Activated naive CD8-positive, alpha-beta T cell (primary cell): ENCODE measurements around the gene ZNF536.
"Not testable (repeated sequence)": the region's sequence is repeated elsewhere in the genome, so short reads cannot be mapped to it uniquely, and the experiment has no call there.

Source experiments
- H3K27ac Mint-ChIP-seq: one replicate; pipeline ENCODE4 v1.8.0; 2021; ENCODE audit warnings: mixed read lengths
- H3K27me3 Mint-ChIP-seq: one replicate; pipeline ENCODE4 v1.8.0; 2021; ENCODE audit warnings: mixed read lengths
- H3K36me3 Mint-ChIP-seq: one replicate; pipeline ENCODE4 v1.8.0; 2021; ENCODE audit warnings: mixed read lengths
- H3K4me1 Mint-ChIP-seq: one replicate; pipeline ENCODE4 v1.8.0; 2021; ENCODE audit warnings: low read depth, mixed read lengths
- H3K4me3 Mint-ChIP-seq: one replicate; pipeline ENCODE4 v1.8.0; 2021; ENCODE audit warnings: mild to moderate bottlenecking, mixed read lengths
- H3K9me3 Mint-ChIP-seq: one replicate; pipeline ENCODE4 v1.8.0; 2021; ENCODE audit warnings: low read depth, mixed read lengths

Gene ZNF536

DNA sequence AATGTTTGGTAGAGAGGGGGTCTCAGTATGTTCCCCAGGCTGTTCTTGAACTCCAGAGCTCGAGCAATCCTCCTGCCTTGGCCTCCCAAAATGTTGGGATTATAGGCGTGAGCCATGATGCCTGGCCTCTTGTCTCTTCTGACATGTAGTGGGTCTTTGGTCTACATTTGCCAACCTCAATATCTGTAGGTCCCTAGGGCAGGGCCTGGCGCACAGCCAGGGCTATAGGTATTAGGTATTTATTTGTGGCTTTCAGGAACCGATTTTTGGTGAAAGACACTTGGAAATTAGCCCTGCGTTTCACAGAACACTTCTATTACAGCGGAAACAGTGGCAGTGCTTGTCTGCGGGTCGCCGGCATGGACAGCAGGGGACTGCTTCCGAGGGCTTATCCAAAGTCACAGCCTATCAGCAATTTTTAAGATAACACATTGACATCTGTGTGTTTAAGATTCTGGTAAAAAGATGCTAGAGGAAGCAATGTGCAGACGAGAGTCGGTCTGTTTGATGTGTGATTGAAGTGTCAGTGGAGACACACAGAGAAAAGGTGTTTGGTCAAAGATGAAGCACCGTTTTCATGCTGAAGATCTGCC lies 14.5 kb downstream of the ZNF536 start:
- H3K4me3 Mint-ChIP-seq = no peak overlapping the region
- H3K9me3 Mint-ChIP-seq = no peaks in the 10 kb centered on the region
- no peaks in the 10 kb centered on the region for H3K4me1 Mint-ChIP-seq

DNA sequence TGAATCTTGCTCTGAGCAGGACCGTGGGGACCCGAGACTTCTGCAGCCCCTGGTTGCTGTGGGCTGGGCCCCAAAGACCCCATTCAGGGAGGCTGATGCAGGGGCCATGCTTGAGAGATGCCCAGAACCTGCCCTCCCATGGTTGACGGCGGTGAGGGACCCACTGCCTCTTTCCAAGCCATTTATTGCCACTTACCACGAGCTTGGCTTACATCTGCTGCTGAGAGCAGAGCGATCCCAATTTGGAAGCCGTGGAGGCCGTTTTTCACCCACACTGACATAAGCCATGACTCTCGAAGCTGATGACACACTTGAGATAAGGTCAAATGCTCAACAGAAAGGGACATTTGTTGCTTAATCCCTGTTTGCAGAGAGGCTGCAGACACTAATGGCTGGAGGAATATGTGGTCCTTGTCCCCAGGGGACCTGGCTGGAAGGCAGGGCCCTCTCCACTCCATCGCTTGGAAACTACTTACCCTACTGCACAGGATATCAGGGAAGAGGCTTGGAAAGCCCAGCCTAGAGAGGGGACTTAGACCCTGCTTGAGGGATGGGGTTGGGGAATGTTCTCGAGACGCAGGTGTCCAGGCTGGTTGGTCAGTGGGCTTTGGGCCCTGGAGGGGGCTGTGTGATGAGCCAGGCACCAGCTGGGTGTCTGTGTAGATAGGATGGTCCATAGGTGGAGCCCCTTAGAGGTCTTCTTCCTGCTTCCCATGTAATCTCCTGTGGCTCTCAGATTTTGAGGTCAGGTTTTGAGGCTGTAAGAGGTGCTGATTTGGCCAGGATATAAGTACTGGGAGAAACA lies 15.3 kb downstream of the ZNF536 start:
- Mint-ChIP-seq H3K9me3 (no peaks in the 10 kb centered on the region), H3K27ac (no peak overlapping the region), H3K4me1 (no peaks in the 10 kb centered on the region), H3K36me3 (no peaks in the 10 kb centered on the region), H3K4me3 (no peak overlapping the region), H3K27me3 (peaks cover 5% of the 10 kb centered on the region)

More for the DNA sequence above, 14.5 kb downstream of the ZNF536 start:
- Mint-ChIP-seq H3K36me3 (no peaks in the 10 kb centered on the region), H3K27ac (no peak overlapping the region), H3K27me3 (peaks cover 4% of the 10 kb centered on the region)

DNA sequence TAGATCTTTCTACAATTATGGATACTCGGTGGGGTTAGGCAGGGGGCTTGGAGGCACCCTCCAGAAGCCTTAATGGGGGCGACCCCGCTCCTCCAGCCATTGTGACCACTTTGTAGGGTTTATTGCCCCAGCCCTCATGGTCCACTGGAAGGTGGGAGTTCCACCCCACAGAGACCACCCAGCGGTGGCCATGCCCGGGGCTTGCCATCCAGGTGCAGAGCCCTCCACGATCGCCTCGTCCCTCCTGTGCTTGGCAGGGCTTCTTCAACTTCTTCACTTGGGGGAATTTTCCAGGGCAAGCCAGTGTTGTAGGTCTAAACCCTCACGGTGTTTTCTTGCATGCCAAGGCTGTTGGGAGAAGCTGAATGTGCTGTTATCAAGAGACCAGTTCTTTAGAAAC lies 16.1 kb downstream of the ZNF536 start:
- no peaks in the 10 kb centered on the region for H3K4me1 Mint-ChIP-seq
- H3K27me3 Mint-ChIP-seq = peaks cover 5% of the 10 kb centered on the region
- H3K4me3 Mint-ChIP-seq = no peak overlapping the region
- no peak overlapping the region for H3K27ac Mint-ChIP-seq
- H3K36me3 Mint-ChIP-seq = no peaks in the 10 kb centered on the region
- H3K9me3 Mint-ChIP-seq = no peaks in the 10 kb centered on the region

DNA sequence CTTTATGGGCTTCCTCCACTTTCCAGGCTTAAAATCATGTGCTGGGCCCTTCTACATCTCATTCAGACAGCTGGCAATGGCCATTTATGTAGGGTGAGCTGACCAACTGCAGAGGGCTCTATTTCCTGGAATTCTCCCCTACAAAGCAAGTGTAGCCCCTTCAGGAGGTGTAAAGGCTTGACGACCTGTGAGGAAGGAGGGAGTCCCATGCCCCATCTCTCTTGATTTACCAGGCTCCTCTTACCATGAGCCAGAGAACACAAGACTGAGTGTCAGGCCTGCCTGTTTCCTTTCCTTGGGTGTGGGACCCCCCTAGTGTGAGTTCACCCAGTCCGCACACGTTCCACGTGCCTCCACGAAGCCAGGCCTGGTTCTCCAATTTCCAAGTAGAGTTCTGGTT lies 16.6 kb downstream of the ZNF536 start:
- Mint-ChIP-seq H3K27ac (no peak overlapping the region), H3K36me3 (no peaks in the 10 kb centered on the region), H3K9me3 (no peaks in the 10 kb centered on the region), H3K4me1 (no peaks in the 10 kb centered on the region), H3K27me3 (peaks cover 5% of the 10 kb centered on the region), H3K4me3 (no peak overlapping the region)

DNA sequence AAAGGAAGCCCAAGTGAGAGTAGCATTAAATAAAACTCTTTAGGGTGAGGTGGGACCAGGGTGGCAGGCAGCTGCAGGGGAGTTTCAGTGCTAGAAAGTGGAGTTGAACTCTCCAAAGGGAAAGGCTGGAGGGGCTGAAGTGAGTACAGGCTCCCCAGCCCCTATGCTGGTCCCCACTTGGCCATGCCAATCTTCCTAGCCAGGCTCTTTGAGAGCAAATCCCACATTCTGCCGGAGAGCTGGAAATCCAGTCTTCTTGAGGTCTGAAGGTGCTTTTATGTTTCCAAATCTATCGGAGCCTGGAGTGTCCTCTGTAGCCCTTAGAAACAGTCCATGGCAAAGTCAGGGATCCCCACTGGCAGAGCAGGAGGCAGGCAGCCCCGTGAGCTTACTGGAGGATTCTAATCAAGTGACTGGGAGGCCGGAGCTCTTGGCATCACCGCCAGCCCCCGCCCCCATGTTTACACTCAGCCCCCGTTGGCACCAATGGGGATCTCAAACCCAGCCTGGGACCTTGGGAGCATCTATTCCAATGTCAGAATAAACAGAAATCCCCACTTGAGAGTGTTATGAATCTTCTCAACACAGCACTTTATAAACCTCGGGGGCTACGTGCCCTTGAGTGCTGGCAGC lies 18.3 kb downstream of the ZNF536 start:
- Mint-ChIP-seq H3K9me3 (no peaks in the 10 kb centered on the region), H3K27ac (no peak overlapping the region), H3K36me3 (no peaks in the 10 kb centered on the region), H3K4me1 (no peaks in the 10 kb centered on the region), H3K27me3 (peaks cover 5% of the 10 kb centered on the region), H3K4me3 (no peak overlapping the region)

DNA sequence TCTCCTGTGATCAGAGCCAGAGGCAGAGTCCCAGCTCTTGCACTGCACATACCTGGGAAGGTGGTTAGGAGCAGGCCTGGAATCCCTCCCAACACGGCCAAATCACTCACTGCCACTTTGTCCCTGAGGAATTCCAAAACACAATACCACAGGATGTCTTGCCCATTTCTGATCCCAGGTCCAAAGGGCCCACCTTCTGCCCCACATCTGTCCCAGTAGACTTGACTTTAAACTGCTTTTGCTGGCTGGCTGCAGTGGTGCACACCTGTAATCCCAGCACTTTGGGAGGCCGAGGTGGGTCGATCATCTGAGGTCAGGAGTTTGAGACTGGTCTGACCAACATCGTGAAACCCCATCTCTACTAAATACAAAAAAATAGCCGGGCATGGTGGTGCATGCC lies 18.9 kb downstream of the ZNF536 start:
- Mint-ChIP-seq H3K27me3 (peaks cover 3% of the 10 kb centered on the region), H3K9me3 (no peaks in the 10 kb centered on the region), H3K4me3 (no peak overlapping the region), H3K36me3 (no peaks in the 10 kb centered on the region), H3K27ac (no peak overlapping the region), H3K4me1 (no peaks in the 10 kb centered on the region)

DNA sequence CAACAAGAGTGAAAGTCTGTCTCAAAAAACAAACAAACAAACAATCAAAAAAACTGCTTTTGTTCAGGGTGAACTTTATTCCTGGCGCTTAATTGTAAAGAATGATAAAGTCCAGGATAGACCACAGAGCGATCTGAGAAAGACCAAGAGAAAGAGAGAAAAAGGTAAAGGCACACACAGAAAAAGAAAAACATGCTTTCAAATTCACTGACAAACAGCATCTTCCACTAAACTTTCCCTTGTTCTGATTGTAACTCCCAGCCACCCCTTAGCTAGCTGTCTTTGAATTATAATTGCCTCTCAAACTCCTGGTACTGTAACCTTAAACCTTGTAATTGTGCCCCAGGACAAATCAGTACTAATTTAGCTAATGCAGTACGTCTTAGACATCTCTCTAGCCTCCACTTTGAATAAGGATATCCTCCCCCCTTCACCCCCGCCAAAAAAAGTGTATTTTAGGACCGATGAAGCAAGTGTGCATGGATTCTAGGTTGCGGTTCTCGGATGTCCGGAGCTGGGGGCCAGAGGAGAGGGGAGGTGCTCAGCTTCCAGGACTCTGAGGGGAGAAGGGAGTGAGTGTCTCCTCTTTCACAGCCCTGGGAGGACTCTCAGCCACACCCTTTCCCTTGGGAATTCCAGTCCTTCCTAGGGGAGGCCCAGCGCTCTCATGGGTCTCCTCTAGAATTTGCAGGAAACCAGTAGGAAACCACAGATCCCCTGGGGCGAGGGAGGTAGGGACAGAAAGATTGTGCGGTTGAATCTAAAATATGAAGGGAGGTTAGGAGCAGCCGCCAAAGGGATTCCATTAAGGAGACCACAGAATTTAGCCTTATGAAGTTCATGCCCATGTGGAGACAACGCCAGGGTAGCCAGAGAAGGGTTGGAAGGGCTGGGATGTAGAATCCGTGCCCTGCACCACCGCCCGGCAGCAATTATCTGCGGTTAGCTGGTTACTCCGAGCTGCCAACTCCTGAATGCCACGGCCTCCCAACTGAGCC lies 19.7 kb downstream of the ZNF536 start:
- no peaks in the 10 kb centered on the region for H3K9me3 Mint-ChIP-seq
- H3K4me1 Mint-ChIP-seq = no peaks in the 10 kb centered on the region
- H3K27ac Mint-ChIP-seq = no peak overlapping the region
- H3K36me3 Mint-ChIP-seq = no peaks in the 10 kb centered on the region
- H3K27me3 Mint-ChIP-seq = peaks cover 3% of the 10 kb centered on the region
- no peak overlapping the region for H3K4me3 Mint-ChIP-seq

DNA sequence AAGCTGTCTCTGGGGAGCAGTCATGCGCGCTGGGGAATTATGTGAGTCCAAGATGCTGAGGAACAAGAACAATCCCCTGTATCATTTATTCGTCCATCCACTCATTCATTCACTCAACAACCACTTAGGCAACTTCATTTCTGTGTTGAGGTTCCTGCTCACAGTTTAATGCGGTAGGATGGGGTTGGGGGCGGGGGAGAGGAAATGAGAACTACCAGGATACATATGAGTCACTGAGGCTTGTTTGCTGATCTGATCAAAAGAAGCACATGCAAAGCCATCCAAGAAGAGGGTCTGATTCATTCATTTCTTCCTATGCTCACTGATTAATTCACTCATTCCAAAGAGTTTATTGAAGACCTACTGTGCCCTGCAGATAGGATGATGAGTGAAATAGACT lies 20.9 kb downstream of the ZNF536 start:
- Mint-ChIP-seq H3K27ac (no peak overlapping the region), H3K4me1 (no peaks in the 10 kb centered on the region), H3K27me3 (peaks cover 3% of the 10 kb centered on the region), H3K9me3 (no peaks in the 10 kb centered on the region), H3K36me3 (no peaks in the 10 kb centered on the region), H3K4me3 (no peak overlapping the region)

DNA sequence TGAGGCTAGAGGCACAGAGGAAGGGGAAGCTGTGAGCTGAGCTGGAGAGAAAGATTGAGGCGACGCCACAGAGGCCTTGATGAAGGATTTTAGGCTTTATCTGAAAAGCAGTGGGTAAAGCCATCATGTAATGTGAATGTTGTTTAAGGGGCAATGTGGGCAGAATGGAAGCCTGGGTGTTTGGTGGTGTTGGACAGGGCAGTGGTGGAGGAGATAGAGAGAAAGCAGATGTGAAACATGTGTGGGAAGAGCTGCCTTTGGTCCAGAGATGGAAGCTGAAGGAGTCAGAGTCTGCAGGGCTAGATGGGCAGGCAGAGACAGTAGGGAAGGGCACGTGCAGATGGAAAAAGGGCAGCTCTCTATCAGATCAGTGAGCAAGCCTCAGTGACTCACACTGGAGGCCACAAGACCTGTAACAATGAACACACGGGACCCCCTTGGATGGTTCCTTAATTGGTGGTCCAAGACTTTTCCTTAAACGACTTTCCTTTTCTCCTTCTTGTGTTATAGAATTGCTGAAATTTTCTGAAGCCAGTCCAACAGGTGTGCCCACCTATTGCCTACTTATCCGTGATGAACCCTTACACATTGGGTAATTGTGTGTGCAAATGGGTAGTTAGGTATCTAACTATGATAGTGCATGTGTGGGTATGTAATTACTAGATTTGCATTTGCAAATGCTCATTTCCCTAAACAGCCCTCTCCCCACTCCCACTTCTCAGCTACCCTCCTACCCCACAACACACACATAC lies 21.7 kb downstream of the ZNF536 start:
- Mint-ChIP-seq H3K36me3 (no peaks in the 10 kb centered on the region), H3K27me3 (peaks cover 3% of the 10 kb centered on the region), H3K4me1 (no peaks in the 10 kb centered on the region), H3K9me3 (no peaks in the 10 kb centered on the region), H3K27ac (no peak overlapping the region), H3K4me3 (no peak overlapping the region)

DNA sequence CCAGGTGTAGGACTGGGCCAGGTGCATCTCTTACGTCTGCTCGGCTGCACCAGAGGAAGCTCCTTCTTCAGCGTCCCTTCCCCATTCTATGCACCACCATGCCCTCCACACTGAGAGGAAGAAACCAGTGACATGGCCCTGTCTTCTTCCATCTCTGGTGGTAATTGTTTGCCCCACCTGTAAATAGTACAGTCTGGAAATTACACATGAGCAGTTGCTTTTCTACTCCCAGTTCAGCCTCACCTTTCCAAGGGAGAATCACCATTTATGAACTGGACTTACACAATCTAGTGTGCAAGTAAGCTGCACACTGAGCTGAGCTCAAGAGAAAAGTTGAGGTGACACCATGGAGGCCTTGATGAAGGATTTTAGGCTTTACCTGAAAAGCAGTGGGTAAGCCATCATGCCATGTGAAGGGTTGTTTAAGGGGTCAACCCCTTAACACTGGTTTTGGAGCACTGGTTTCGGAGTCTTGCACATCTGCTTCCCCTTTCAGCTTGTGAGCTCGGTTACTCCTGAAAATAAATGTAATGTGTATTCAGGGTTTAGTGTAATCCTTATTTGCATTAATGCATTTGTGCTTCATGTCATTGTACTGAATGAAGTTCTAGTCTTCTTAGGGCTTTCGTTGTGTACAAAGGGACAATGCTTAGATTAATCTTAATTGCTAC lies 22.4 kb downstream of the ZNF536 start:
- Mint-ChIP-seq H3K9me3 (no peaks in the 10 kb centered on the region), H3K4me3 (no peak overlapping the region), H3K27ac (no peak overlapping the region), H3K27me3 (peaks cover 3% of the 10 kb centered on the region), H3K36me3 (no peaks in the 10 kb centered on the region), H3K4me1 (no peaks in the 10 kb centered on the region)

DNA sequence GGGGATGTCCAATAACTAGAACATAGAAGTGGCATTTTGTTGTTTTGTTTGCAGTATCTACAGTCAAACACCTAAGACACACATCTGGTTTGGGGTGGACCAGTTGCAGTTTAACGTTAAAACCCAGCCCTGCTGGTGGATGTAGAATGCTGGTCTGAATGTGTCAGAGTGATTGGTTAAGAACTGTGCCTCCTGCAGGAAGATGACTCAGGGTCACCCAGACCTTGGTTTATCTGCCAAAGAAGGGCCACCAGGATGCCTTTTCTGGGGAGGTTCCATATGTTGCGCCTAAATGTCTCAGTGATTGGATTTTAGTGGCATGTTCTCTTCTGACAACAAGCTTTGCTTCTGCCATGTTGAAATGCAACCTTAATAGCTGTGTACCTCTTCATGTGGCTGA lies 23.1 kb downstream of the ZNF536 start:
- H3K4me3 Mint-ChIP-seq = no peak overlapping the region
- H3K36me3 Mint-ChIP-seq = no peaks in the 10 kb centered on the region
- peaks cover 3% of the 10 kb centered on the region for H3K27me3 Mint-ChIP-seq
- no peak overlapping the region for H3K27ac Mint-ChIP-seq
- H3K9me3 Mint-ChIP-seq = no peaks in the 10 kb centered on the region
- no peaks in the 10 kb centered on the region for H3K4me1 Mint-ChIP-seq

DNA sequence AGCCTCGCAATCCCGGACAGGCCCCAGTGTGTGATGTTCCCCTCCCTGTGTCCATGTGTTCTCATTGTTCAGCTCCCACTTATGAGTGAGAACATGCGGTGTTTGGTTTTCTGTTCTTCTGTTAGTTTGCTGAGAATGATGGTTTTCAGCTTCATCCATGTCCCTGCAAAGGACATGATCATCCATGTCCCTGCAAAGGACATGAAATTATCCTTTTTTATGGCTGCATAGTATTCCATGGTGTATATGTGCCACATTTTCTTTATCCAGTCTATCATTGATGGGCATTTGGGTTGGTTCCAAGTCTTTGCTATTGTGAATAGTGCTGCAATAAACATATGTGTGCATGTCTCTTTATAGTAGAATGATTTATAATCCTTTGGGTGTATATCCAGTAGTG lies 26.4 kb downstream of the ZNF536 start:
- H3K4me1 Mint-ChIP-seq, H3K9me3 Mint-ChIP-seq, H3K4me3 Mint-ChIP-seq, H3K36me3 Mint-ChIP-seq, H3K27me3 Mint-ChIP-seq, H3K27ac Mint-ChIP-seq: not testable (repeated sequence)

DNA sequence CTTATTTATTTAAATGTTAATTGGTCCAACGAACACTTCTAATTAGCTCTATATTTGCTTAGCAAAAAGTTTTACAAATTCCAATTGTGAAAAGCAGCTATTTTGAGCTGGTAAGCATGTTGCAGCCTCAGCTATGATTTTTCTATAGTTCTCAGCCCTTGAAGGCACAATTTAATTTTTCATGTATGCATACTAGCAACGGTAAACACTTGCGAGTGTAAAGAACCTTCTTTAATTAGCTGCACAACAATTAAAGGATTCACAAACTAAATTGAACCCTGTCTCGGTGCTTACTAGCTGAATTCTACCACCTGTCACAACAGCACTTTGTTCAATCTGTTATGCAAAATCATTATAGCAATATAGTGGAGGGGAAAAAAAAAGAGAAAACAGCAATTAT lies 29.8 kb downstream of the ZNF536 start:
- Mint-ChIP-seq H3K9me3 (no peaks in the 10 kb centered on the region), H3K4me1 (no peaks in the 10 kb centered on the region), H3K36me3 (no peaks in the 10 kb centered on the region), H3K27me3 (peaks cover 2% of the 10 kb centered on the region), H3K27ac (no peak overlapping the region), H3K4me3 (no peak overlapping the region)
